Effector CD8-positive, alpha-beta T cell (primary cell): Measurements from ENCODE around the gene UNC5B.

Source experiments
- DNase-seq: peaks from one replicate; lab custom pipeline; 2025; lab: John Stamatoyannopoulos, UW

UNC5B gene

GRCh38 chr10:71223347-71224058, 11.1 kb downstream of the UNC5B start:
- DNase-seq = no peak

- DNase-seq = no peak
These were observed 13.1 kb downstream of the UNC5B start for GRCh38 chr10:71225291-71226058.

DNA sequence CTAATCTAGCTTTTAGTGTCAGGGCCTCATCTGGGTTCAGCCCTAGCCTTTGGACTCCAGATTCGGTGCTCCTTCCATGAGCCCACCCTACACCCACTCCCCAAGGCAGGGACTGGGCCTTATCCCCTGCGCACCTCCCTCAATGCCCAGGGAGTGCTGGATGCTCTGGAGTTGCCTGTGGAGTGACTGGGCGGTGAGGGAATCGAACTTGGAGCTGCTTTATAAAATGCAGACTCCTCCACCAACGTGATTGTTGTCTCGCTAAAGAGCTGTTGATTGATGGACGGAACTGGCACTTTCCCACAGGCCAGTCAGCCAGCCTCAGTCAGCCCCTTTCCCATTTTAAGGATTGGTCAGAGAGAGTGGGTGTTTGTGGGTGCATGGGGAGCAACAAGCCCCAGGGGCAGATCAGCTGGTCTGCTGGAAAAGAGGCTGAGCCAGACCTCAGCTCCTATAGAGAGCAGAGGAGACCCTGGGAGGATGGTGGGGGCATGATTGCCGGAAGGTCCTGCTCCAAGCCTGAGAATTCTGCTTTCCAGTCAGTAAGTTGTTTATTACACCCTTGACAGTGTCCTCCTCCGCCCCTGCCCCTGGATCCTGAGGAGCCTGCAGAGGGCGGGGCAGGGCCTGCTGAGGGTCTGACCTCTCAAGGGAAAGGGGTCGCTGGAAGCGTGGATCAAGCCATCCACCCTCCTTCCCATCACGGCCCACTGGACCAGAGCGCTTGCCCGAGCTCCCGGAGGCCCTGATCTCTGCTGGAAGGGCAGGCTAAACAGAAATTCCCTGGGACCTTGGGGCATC, 16.7 kb downstream of the UNC5B start:
- DNase-seq = no peak

GRCh38 chr10:71229726-71230655, 17.6 kb downstream of the UNC5B start:
- no peak for DNase-seq

DNA sequence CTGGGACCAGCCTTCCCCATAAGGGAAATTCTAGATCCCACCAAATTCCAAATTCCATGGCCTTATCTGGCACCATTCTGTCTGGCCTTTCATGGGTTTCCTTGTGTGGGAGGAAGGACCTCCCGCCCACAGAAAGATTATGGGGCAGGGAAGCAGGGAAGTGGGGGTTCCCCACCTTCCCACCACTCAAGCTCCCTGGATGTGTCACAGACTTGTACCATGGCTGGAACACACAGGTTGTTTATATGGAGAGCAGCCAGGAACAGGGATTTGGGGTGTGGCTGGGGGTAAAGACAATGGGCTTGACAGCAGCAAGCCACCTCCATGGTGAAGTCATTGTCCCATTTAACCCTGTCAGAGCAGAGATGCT, 18.3 kb downstream of the UNC5B start:
- DNase-seq = no peak

- no peak for DNase-seq
These were observed 18.8 kb downstream of the UNC5B start for GRCh38 chr10:71231206-71231605.

- no peak for DNase-seq
These were observed 20.0 kb downstream of the UNC5B start for GRCh38 chr10:71232089-71232998.

- DNase-seq = no peak
These were observed 21.1 kb downstream of the UNC5B start for GRCh38 chr10:71233482-71233892.

- no peak for DNase-seq
These were observed 21.9 kb downstream of the UNC5B start for GRCh38 chr10:71234004-71234894.

DNA sequence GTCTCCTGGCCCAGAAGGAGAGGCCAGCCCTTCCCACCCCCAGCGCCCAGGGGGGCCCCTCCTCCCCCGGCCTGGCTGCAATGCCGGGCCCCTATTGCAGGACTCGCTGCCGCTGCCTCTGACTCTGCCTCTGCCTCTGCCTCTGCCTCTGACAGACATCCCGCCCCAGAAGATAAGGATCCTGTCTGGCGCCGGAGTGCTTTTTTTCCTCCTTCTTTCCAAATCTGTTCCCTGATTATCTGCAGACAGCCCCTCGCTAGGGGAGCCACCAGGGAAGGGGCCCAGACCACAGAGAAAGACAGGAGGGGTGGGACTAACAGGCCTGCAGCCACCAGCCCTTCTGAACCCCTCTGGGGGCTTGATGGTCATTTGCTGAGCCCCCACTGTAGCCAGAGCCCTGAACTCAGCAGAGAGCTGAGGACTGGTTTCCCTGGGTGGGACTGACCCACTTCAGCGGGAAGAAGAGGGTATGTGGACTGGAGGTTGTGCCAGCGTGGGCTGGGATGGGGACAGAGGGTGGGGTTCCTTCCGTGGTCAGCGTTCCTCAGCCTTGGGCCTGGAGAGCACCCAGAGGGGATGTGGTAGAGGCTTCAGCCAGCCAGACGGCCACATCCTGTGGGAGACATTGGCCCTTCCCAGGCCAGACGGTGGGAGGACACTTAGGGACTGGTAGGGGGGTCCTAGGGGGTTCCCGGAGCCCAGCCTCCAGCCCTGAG, 22.8 kb downstream of the UNC5B start:
- no peak for DNase-seq

GRCh38 chr10:71235808-71236207, 23.4 kb downstream of the UNC5B start:
- no peak for DNase-seq

DNA sequence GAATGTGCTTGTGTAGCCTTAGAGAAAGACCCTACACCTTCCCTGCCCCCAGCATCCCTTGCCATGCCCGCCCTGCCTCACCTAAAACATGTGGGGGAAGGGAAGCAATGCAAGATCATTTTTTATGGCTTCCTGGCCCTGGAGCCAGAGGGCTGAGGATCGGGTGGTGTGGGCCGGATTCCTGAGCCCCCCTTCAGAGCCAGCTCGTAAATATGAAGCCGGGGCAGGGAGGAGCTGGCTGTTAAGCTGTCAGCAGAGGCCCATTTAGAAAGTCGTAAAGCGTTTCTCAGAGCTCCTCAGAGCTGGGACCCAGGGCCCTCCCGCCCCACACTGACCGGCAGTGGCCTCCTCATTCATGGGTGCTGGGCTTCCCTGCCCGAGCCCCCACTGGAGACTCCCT, 23.9 kb downstream of the UNC5B start:
- DNase-seq = no peak

DNA sequence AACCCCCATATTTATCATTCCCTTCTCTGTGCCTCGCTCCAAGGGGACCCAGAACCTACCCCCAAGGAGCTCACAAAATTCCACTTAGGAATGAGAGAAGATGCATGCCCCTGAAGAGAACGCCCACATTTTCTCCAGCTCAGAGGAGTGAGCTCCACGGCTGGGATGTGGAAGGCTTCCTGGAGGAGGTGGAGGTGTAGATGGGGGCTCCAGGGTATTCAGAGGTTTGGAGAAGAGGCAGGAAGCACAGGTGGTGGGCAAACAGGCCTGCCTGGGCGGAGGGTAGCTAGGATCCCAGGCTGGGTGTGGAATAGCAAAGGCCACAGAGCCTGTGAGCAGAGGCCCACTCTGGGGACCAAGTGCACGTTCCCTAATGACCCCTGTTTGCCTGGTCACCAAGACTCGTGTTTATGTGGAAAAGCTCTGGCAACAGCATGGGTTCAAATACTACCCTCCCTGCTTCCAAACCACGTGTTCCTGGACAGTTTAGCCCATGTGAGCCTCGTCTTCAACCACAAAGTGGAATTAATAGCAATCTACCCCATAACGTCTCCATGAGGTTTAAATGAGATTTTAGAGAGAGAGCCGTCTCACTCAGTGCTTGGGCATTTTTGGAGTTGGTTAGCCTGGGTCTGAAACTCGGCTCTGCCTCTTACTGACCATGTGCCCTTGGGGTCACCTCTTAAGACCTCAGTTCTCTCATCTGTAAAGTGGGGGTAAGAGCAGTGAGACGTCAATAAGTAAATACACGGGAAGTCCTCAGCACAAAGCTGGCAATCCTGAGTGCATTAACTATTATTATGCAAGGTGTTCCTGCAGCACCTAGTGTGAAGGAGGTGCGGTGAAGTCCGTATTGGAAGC, 24.7 kb downstream of the UNC5B start:
- DNase-seq = no peak

GRCh38 chr10:71237843-71238623, 25.7 kb downstream of the UNC5B start:
- DNase-seq = no peak

- no peak for DNase-seq
These were observed 26.3 kb downstream of the UNC5B start for GRCh38 chr10:71238626-71239025.

- no peak for DNase-seq
These were observed 27.0 kb downstream of the UNC5B start for GRCh38 chr10:71239131-71239915.
